Esophagus muscularis mucosa (tissue), 3 donors: Measurements from ENCODE around the gene FAM98C.

Experiments
- POLR2A ChIP-seq: fragments of 450-650 bp; IDR thresholded peaks from one replicate; pipeline ENCODE4 v1.6.1; 2017; ENCODE audit warnings: antibody characterized with exemption, moderate library complexity, mild to moderate bottlenecking, low read depth
- POLR2AphosphoS5 ChIP-seq, 2 donors: sonication (generic); formaldehyde crosslinking; IDR thresholded peaks; one replicate each; pipeline ENCODE4 v1.6.1; 2017; ENCODE audit warnings: antibody characterized with exemption in 2 of 2
- TF ChIP-seq, protein P1 (sequence below), 3 experiments: fragments of 200-600 bp in 2 of 3; fragments of 450-650 bp in 1 of 3; sonication (generic) in 2 of 3; IDR thresholded peaks; one replicate each; pipeline ENCODE4 v1.5.1; 2017 to 2019; ENCODE audit warnings: antibody characterized with exemption in 3 of 3, mild to moderate bottlenecking in 2 of 3, moderate library complexity in 1 of 3

DNA sequence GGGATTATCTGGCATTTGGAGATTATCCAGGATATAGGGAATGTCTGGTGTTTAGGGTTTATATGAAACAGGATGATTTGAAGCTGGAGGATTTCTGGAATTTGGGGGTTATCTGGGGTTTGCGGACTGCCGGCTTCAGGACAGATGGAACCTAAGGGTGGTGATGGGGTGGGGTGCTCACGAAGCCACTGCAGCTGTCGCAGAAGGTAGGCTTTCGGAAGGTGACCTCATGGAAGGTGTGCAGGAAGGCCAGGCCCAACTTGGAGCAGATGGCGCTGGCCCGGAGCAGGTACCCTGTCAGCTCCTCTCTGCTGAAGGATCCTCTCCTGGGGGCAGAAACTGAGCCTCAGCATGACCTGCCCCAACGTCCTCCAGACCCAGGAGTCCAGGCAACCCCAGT, 9.6 kb downstream of the FAM98C start:
- TF ChIP-seq, protein P1, sequence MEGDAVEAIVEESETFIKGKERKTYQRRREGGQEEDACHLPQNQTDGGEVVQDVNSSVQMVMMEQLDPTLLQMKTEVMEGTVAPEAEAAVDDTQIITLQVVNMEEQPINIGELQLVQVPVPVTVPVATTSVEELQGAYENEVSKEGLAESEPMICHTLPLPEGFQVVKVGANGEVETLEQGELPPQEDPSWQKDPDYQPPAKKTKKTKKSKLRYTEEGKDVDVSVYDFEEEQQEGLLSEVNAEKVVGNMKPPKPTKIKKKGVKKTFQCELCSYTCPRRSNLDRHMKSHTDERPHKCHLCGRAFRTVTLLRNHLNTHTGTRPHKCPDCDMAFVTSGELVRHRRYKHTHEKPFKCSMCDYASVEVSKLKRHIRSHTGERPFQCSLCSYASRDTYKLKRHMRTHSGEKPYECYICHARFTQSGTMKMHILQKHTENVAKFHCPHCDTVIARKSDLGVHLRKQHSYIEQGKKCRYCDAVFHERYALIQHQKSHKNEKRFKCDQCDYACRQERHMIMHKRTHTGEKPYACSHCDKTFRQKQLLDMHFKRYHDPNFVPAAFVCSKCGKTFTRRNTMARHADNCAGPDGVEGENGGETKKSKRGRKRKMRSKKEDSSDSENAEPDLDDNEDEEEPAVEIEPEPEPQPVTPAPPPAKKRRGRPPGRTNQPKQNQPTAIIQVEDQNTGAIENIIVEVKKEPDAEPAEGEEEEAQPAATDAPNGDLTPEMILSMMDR (IDR thresholded peaks at IDR 0.05): no peak
- TF ChIP-seq POLR2AphosphoS5 (IDR thresholded peaks at IDR 0.05): no peak
- no peak for TF ChIP-seq POLR2A
